Measurements from ENCODE around the gene SYNE3.

GRCh38 chr14:95500772-95501401, 15.6 kb downstream of the SYNE3 start:
- TF ChIP-seq CTCF (IDR thresholded peaks at IDR 0.05; ENCODE audit: insufficient read depth, low read length, poor library complexity, severe bottlenecking), result no peak
- TF ChIP-seq EZH2phosphoT487 (conservative IDR thresholded peaks at IDR 0.05; ENCODE audit: low read length), result no peak

Measured in SU-DHL-6 (cell line).